HG02973 (cell line): ENCODE results near the gene CASP10.
A peak's percentile ranks its signal among the peaks of the same experiment; 100 is the strongest.
"Not testable (repeated sequence)": the region's sequence is repeated elsewhere in the genome, so short reads cannot be mapped to it uniquely, and the experiment has no call there.

Source experiments
- ATAC-seq: cut with Tn5 transposase; IDR thresholded peaks from one replicate; pipeline ENCODE4 v1.9.1; 2021; ENCODE audit warnings: moderate library complexity; ENCODE audit not compliant: unreplicated experiment

CASP10 gene

DNA sequence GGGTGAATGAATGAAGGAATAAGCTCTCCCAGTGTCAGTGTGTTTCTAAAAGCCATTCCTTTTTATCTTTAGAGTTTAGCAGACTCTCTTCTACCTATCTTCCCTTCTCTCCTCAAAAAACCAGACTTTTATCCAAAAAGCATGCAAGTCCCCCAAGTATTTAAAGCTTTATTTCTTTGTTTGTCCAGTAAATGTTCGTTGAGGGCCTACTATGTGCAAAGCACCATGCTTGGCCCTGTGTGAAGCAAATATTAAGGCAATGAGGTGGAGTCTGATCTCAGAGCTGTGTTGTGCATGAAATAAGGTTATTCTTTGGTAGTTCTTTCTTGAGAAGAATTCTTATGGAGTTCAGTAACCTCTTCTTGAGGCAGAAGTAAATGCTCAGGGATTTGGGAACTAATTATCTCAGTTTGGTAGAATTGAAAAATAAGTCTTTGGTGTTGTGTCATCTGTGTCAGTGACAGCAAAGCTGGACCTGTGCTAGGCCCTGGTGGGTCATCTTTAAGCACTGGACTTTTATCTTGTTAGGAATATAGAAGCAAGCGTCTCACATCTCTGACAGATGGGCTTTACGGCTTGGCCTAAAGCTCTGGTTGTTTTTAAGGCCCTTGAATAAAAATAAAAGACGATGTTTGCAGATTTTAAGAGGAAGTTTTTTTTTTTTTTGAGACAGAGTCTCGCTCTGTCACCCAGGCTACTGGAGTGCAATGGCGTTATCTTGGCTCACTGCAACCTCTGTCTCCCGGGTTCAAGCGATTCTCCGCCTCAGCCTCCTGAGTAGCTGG, 28.1 kb upstream of the CASP10 start:
- ATAC-seq, result no peak

DNA sequence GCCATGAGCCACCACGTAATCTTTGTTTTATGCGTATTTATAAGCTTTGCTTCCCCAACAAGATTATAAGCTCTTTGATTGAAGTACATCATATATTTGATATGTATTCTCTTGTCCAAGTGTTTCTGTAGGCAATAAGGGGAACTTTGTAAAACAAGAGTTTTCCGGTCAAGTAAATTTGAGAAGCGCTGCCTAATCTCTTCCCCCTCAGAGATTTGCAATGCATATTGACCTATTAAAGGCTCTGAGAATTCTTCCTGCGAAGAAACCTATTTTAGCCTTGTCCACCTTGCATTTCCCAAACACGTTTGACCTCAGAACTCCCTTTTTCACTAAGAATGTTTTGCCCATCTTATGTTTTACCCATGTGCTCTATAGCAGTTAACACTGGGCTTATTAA, 26.9 kb upstream of the CASP10 start:
- no peak for ATAC-seq

DNA sequence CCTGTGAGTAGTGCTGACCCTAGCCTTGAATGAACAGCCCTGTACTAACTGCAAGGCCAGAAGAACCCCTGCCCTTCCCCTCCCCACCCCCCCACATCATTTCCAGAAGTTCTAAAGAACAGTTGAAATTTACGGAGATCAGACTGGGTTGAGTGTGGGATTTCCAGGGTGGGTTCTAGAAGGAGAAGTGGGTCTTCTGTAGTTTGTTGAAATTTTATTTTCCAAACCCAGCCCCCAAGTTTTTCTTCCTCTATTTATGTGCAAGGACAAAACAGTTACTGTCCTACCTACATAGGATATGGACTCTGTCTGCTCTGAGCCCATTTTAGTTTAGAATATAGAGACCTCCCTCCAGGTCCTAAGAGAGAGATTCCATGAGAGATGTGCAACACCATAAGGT, 26.3 kb upstream of the CASP10 start:
- no peak for ATAC-seq

DNA sequence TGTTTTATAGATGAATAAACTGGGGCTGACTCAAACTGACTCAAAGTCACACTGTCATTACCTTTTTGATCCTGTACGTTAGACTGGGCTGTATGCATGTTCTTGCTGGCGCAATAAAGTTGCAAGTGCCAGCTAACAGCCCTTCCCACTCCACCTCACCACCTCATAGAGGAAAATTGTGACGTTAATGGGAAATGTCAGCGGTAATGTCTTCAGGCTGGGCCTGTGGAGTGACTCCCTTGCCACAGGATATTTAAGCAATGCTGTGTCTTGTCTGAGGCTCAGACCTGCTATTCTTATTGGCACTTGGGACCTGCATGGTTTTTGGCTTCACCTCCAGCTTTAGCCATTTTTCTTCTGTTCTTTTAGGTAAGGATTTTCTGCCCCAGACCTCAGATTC, 25.2 kb upstream of the CASP10 start:
- peak; percentile 16 for ATAC-seq

DNA sequence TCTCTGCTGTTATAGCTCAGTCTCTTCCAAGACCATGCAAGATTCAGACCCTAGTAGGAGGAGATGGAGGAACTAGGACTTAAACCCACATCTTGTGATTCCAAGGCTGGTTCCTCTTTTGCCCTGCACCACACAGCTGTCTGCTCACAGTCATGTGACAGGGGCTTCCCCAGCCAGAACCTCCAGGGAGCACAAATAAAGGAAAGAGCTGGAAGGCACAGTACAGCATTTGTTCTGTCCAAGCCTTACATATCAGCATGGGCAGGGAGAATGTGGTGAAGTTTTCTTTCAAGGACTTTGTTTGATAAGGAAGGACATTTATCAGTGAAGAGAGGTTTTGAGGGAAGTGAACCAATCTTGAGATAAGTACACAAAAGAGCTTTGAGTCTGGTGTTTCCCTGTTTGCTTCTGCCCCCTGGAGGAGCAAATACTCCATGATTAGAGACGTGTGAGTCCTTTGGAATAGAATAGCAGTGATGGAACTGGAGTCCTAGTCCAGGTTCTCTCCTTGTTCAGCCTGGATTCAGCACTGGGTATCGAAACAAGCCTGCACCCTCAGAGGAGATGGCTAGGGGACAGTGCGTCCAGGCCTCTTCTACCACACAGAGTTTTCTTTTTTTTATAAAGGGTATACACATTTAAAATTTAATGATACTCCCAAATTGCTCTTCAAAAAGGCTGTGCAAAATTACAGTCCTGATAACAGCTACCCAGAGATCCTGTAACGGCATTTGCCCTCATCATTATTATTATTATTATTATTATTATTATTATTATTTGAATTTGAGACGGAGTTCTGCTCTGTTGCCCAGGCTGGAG, 24.6 kb upstream of the CASP10 start:
- ATAC-seq, result peak; percentile 93

DNA sequence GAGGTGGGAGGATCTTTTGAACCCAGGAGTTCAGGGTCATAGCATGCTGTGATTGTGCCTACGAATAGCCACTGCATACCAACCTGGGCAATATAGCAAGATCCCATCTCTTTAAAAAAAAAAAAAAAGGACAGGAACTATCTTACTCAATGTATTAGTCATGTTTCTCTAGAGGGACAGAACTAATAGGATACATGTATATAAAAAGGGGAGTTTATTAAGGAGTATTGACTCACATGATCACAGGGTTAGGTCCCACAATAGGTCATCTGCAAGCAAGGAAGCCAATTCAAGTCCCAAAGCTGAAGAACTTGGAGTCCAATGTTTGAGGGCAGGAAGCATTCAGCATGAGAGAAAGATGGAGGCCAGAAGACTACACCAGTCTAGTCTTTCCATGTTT, 18.8 kb upstream of the CASP10 start:
- no peak for ATAC-seq

DNA sequence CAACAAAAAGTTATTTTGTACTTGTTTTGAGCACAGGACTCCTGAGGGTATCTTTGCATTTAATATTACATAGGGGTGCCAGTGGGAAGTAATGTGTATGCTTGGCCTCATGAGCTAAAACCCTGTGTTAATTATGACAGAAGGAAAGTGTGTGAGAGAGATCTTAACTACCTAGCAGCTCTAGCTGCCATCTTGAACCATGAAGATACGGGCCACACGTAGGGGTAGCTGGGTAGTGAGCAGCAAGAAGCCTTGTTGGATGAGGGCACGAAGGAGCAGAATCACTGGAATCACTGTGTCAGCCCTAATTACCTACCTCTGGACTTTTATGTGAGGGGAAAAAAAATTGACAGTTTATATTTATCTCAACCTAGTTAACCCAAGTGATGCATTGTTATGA, 15.4 kb upstream of the CASP10 start:
- no peak for ATAC-seq

DNA sequence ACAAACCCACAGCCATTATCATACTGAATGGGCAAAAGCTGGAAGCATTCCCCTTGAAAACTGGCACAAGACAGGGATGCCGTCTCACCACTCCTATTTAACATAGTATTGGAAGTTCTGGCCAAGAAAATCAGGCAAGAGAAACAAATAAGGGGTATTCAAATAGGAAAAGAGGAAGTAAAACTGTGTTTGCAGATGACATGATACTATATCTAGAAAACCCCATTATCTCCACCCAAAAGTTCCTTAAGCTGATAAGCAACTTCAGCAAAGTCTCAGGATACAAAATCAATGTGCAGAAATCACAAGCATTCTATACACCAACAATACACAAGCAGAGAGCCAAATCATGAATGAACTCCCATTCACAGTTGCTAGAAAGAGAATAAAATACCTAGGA, 14.4 kb upstream of the CASP10 start:
- not testable (repeated sequence) for ATAC-seq

DNA sequence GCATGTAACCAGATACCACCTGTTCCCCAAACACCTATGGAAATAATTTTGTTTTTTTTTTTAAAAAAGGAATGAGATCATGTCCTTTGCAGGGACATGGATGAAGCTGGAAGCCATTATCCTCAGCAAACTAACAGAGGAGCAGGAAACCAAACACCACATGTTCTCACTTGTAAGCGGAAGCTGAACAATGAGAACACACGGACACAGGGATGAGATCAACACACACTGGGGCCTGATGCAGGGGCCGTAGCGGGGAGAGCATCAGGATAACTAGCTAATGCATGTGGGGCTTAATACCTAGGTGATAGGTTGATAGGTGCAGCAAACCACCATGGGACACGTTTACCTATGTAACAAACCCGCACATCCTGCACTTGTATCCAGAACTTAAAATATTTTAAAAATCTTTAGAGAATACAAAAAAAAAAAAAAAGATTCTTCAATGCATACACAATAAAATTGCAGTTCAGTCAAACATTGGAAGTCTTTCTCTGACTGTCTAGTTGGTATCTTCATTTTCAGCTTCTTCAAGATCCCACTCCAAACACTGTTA, 11.6 kb upstream of the CASP10 start:
- no peak for ATAC-seq

DNA sequence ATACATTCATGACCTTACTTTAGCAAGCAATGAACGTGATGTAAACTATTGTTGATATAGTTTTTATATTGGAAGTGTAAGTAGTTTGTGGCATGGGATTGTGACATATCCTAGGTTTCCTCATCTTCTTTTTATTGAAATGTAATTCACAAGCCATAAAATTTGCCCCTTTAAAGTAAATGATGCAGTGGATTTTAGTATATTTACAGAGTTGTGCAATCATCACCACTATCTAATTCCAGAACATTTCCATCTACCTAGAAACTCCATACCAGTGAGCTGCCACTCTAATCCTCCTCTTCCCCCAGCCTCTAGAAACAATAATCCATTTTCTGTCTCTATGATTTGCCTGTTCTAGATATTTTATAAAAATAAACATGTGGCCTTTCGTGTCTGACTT, 10.7 kb upstream of the CASP10 start:
- ATAC-seq, result no peak

DNA sequence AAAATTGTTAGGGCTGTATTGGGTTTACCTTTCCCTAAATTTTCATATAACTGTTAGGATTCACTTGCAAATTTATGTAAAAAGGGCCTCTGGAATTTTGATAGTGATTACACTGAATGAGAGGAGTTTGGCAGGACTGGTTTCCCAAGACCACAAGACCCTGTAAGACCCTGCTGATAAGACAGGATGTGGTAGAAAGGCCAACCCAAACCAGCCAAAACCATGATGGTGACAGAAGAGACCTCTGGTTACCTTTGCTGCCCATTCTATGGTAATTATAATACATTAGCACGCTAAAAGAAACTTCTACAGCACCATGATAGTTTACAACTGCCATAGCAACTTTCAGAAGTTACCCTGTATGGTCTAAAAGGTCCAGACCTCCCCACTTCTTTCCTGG, 8.3 kb upstream of the CASP10 start:
- ATAC-seq, result no peak

DNA sequence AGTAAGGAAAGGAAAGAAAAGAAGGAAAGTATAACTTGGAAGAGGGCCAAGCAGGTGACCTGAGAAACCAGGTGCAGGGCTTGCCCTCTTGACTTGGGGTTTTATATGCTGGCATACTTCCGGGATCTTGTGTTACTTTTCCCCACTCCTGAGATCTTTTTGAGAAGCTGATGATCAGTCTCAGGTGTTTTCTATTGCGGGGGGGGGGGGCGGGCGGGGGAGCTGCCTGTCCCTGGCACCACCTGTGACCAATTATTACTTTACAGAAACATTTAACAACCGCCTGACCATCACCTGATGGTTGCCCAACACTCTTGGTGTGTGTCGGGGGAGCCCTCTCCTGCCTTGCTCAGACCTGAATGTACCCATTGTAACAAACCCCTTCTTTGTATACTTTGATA, 6.9 kb upstream of the CASP10 start:
- no peak for ATAC-seq

DNA sequence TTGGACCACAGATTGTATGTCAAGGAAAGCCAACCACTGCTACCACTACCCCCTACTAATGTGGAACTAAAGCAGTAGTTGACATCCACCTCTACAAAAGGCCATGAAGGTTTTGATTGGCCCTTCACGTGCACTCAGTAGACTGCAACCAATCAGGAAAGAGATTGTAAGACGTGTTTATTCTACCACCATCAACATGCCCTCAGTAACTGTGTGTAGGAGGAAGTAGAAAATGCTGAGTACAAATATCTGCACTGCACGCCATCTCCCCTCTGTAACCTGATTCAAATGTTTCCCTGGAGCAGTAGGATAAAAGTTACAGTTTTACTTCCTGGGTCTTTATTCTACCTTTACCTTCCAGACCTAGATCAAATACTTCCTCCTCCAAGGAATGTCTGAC, 2.9 kb upstream of the CASP10 start:
- ATAC-seq, result no peak

DNA sequence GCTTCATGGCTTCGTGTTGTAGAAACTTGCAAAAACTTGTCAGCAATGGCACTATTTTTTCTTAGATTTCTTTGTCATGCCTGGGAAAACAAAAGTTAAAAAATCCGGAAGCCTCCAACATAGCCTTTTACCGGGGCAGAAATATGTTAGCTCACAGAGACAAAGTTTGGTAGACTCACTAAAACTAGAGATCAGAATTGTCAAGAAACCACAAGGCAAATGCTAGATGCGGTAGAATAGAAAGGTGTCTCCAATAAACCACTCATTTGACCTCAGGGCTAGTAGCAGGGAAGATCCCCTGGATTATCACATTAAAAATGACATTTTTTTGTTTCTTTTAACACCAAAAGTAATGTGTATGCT, 405 bp downstream of the CASP10 start:
- no peak for ATAC-seq

DNA sequence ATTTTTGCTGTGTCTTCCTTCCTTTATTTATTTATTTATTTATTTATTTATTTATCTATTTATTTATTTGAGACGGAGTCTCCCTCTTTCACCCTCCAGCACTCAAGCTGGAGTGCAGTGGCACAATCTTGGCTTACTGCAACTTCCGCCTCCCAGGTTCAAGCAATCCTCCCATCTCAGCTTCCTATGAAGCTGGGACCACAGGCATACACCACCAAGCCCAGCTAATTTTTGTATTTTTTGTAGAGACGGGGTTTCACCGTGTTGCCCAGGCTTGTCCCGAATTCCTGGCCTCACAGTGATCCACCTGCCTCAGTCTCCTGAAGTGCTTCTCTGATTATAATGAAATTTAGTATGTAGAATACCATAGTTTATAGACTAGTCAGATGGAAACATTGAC, 894 bp downstream of the CASP10 start:
- ATAC-seq, result not testable (repeated sequence)

DNA sequence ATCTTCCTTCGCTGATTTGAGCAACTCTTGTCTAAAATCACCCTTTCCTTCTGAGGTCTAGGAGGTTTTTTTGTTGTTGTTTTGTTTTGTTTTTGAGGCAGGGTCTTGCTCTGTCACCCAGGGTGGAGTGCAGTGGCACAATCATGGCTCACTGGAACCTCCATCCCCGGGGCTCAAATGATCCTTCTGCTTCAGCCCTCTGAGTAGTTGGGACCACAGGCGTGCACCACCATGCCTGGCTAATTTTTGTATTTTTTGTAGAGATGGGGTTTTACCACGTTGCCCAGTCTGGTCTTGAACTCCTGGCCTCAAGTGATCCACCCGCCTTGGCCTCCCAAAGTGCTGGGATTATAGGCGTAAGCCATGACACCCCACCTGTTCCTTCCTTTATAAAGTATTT, 1.3 kb downstream of the CASP10 start:
- ATAC-seq, result not testable (repeated sequence)

DNA sequence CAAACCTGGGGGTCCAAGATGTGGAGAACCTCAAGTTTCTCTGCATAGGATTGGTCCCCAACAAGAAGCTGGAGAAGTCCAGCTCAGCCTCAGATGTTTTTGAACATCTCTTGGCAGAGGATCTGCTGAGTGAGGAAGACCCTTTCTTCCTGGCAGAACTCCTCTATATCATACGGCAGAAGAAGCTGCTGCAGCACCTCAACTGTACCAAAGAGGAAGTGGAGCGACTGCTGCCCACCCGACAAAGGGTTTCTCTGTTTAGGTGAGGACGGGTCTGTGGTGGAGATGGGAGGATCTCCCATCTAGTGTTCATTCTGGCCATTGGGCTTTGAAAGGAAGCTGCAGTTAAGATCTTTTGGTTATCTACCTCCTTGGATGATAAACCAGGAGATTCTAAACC, 2.9 kb downstream of the CASP10 start:
- ATAC-seq, result no peak

DNA sequence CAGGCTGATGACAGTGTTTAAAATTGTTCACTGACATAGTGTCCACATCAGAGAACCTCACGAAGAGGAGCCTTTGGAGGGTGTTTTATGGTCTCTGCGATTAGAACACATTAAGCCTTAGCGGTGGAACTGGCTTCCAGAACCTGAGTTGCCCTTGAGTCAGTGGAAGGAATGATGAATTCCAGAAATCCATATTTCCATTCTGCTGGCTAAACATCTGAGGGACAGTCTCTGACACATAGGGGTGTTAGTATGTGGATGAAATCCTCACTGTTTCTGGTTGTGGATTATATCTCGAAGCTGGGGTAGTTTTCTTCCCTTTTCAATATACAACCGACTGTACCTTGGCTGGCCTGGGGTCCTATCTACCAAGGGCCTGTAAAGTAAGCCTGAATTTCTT, 4.0 kb downstream of the CASP10 start:
- ATAC-seq, result no peak

DNA sequence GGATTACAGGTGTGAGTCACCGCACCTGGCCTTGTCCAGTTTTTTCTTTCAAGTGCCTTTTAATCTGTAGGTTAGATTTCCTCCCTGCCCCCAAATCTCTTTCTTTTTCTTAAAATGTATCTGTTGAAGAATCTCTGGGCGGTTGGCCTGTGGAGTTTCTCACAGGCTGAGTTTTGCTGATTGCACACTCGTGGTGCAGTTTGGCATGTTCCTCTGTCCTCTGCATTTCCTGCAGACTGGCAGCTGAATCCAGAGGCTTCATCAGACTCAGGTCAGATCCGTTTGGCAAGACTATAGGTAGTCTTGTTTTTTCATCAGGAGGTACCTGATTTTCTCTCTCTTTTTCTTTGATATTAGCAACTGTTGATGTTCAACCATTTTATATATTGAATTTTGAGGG, 5.5 kb downstream of the CASP10 start:
- no peak for ATAC-seq

DNA sequence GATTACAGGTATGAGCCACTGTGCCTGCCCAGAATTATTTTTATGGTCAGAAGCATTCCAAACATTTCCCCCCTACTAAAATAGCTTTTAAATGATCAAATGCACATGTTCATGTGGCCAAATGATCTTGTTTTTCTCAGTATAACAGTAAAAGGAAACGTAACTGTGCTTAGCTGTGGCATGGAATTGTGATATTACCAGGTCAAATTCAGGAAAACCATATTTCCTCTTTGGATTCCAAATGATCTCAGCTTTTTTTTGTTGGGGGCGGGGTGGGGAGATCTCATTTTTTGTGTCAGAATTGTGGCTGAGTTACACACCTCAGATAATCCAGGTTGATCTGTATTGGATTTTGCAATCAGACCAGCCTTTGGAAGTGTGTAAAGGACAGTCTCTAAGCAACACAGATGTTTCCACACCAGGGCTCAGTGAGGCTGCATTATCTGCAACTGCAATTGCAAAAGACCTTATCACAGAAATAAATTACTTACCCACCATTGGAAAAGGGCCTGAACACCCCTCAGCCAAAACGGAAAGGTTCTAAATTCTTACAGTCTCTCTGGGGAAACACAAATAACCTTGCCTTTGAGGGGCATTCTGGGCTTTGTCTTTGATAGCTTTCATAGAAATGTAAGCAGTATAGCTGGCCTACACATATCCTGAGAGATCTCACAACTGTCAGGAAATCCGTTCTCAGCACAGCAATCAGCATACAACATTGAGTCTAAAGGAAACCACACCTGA, 8.4 kb downstream of the CASP10 start:
- no peak for ATAC-seq

DNA sequence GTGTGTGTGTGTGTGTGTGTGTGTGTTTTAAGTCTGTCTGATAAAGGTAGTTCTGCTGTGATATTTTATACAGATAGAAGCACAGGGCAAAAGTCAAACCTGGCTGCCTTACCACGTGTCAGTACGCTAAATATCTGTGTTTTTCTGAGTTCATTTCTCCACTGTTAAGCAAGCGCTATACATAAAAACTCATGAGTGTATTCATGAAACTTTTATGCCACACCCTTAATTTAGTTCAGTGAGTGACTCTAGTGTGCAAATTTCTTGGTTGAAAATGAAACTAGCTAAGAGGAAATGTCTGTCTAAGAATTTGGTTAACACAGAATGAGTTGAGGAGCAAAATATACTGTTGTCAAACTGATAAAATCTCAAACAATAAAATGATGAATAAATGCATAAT, 11.2 kb downstream of the CASP10 start:
- ATAC-seq, result peak; percentile 92

DNA sequence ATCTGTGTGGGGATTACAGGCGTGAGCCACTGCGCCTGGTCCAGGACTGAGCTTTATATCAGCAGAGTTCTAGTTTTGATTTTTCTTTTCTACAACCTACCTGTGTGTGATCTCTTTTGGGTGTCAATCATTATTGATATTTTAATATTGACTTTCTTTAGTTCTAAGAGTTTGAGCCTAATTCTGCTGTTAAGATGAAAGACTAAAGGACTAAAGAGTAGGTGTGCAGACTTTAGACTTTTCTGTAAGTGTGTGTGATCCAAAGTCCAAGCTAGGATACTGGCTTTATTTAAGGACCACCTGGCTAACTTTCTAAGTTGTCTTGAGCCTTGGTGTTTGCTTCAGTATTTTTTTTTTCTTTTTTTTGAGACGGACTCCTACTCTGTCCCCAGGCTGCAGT, 12.4 kb downstream of the CASP10 start:
- ATAC-seq, result no peak
